Endometrial microvascular endothelial cells (primary cell): ENCODE data around the gene ADGRB3. TPM values are rescaled to one million over a fixed set of nuclear protein-coding genes. Genes with fewer than 3 reads are reported as not detected.
"Not testable (repeated sequence)": the region's sequence is repeated elsewhere in the genome, so short reads cannot be mapped to it uniquely, and the experiment has no call there.

ENCODE experiments used
- in situ Hi-C: cut with HindIII; loops from 2 replicates; pipeline ENCODE4 v1.10.0; 2017; ENCODE audit warnings: low sequenced_read_pairs, low pct_unique_long_range_greater_than_20kb; ENCODE audit errors: inconsistent ontology term
- total RNA-seq: library from RNA; depleted of rRNA; stranded (reverse); fragments of >200 nt; gene quantifications from one replicate; pipeline ENCODE4 v1.2.3, GENCODE V29; 2015; ENCODE audit errors: inconsistent ontology term

Gene ADGRB3
- total RNA-seq, 1 donor from 2014 or later: not detected

GRCh38 chr6:69061066-69061465, 426.0 kb downstream of the ADGRB3 start:
- in situ Hi-C loops: no loop called here

- in situ Hi-C loops: no loop called here
Observed at GRCh38 chr6:69063401-69063800, 428.3 kb downstream of the ADGRB3 start.

GRCh38 chr6:69064226-69064625, 429.1 kb downstream of the ADGRB3 start:
- in situ Hi-C loops: no loop called here

- in situ Hi-C loops: no loop called here
Observed at GRCh38 chr6:69069881-69070280, 434.8 kb downstream of the ADGRB3 start.

- in situ Hi-C loops: no loop called here
Observed at GRCh38 chr6:69072796-69073195, 437.7 kb downstream of the ADGRB3 start.

GRCh38 chr6:69084746-69085335, 449.8 kb downstream of the ADGRB3 start:
- in situ Hi-C loops: no loop called here

- in situ Hi-C loops: no loop called here
Observed at GRCh38 chr6:69086689-69087088, 451.6 kb downstream of the ADGRB3 start.

- in situ Hi-C loops: no loop called here
Observed at GRCh38 chr6:69089539-69089938, 454.5 kb downstream of the ADGRB3 start.

GRCh38 chr6:69090132-69090531, 455.1 kb downstream of the ADGRB3 start:
- in situ Hi-C loops: no loop called here

- in situ Hi-C loops: no loop called here
Observed at GRCh38 chr6:69096681-69097080, 461.6 kb downstream of the ADGRB3 start.

- in situ Hi-C loops: no loop called here
Observed at GRCh38 chr6:69097948-69098347, 462.9 kb downstream of the ADGRB3 start.

GRCh38 chr6:69098910-69099309, 463.8 kb downstream of the ADGRB3 start:
- in situ Hi-C loops: no loop called here

- in situ Hi-C loops: no loop called here
Observed at GRCh38 chr6:69100772-69101171, 465.7 kb downstream of the ADGRB3 start.

- in situ Hi-C loops: no loop called here
Observed at GRCh38 chr6:69102416-69102815, 467.3 kb downstream of the ADGRB3 start.

- in situ Hi-C loops: no loop called here
Observed at GRCh38 chr6:69105288-69105687, 470.2 kb downstream of the ADGRB3 start.

- in situ Hi-C loops: no loop called here
Observed at GRCh38 chr6:69106511-69106910, 471.4 kb downstream of the ADGRB3 start.

- in situ Hi-C loops: no loop called here
Observed at GRCh38 chr6:69111301-69111700, 476.2 kb downstream of the ADGRB3 start.

- in situ Hi-C loops: no loop called here
Observed at GRCh38 chr6:69116658-69117057, 481.6 kb downstream of the ADGRB3 start.

GRCh38 chr6:69121461-69122406, 486.7 kb downstream of the ADGRB3 start:
- in situ Hi-C loops: not testable (repeated sequence)

GRCh38 chr6:69122407-69122773, 487.3 kb downstream of the ADGRB3 start:
- in situ Hi-C loops: no loop called here
